ENCODE data around the gene LAMA5.

LAMA5 gene

GRCh38 chr20:62268228-62268900 lies 98.7 kb downstream of the LAMA5 start:
- no peak for DNase-seq (ENCODE audit: low read depth in 3 of 3)

- no peak for DNase-seq (ENCODE audit: low read depth in 3 of 3)
Observed at GRCh38 chr20:62267543-62267942, 99.6 kb downstream of the LAMA5 start.

DNA sequence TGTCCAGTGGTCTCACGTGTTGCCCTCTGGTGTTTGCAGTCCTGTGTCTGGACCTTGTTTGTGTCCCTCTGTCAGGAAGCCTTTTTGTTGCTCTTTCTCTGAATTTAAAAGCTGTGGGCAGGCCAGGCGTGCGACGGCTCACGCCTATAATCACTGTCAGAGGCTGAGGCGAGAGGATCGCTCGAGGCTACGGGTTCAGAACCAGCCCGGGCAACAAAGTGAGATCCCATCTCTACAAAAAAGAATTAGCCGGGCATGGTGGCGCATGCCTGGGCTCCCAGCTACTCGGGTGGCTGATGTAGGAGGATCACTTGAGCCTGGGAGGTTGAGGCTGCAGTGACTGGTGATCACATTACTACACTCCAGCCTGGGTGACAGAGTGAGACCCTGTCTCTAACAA lies 100.3 kb downstream of the LAMA5 start:
- no peak for DNase-seq (ENCODE audit: low read depth in 3 of 3)

DNA sequence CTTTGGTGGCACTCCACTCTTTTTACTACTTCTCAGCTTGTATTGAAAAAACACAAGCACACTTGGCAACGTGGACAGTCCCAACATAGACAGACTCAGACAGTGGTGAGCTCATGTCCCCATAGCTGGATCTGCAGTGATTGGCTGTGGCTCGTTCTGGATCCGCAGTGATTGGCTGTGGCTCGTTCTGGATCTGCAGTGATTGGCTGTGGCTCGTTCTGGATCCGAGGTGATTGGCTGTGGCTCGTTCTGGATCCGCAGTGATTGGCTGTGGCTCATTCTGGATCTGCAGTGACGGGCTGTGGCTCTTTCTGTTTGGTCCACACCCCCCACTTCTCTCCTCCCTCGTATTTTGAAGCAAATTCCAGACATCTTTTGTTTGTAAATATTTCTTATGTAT lies 100.8 kb downstream of the LAMA5 start:
- DNase-seq (ENCODE audit: low read depth in 3 of 3): peak in 1 of 3 experiments; percentile 5

- DNase-seq (ENCODE audit: low read depth in 3 of 3): no peak
Observed at GRCh38 chr20:62265365-62265764, 101.7 kb downstream of the LAMA5 start.

- no peak for DNase-seq (ENCODE audit: low read depth in 3 of 3)
Observed at GRCh38 chr20:62263396-62263795, 103.7 kb downstream of the LAMA5 start.

- no peak for DNase-seq (ENCODE audit: low read depth in 3 of 3)
Observed at GRCh38 chr20:62262064-62262463, 105.0 kb downstream of the LAMA5 start.

- no peak for DNase-seq (ENCODE audit: low read depth in 3 of 3)
Observed at GRCh38 chr20:62259294-62259565, 107.9 kb downstream of the LAMA5 start.
